OCI-LY7 (cell line): ENCODE results near the gene TMEM258. TPM values are rescaled to one million over a fixed set of nuclear protein-coding genes. Genes with fewer than 3 reads are reported as not detected.

Experiments
- BruUV-seq: library from RNA; stranded (reverse); fragments of 400-500 nt; replicated peaks from 2 replicates; lab custom pipeline; 2021; lab: Mats Ljungman, UMichigan
- CTCF ChIA-PET: fragments of 300-600 bp; sonication (Branson Sonifier 250); formaldehyde crosslinking; loops from one replicate; lab custom pipeline; 2022; ENCODE audit warnings: antibody characterized with exemption; ENCODE audit not compliant: unreplicated experiment; lab: Charles Lee
- POLR2A ChIA-PET: fragments of 300-600 bp; sonication (Branson Sonifier 250); formaldehyde crosslinking; loops from one replicate; lab custom pipeline; 2022; ENCODE audit warnings: antibody characterized with exemption; lab: Charles Lee
- DNase-seq: peaks from one replicate; pipeline ENCODE4 v3.0.0-alpha.2; 2015; ENCODE audit warnings: low spot score
- H2AFZ ChIP-seq: fragments of 200-600 bp; sonication (generic), shearing (Covaris generic); 2 replicates; pipeline ENCODE4 v1.6.1; 2014; ENCODE audit warnings: mild to moderate bottlenecking, antibody characterized with exemption, low read length, moderate library complexity
- H3K27ac ChIP-seq: fragments of 200-600 bp; sonication (generic); 2 replicates; pipeline ENCODE4 v1.5.1; 2014; ENCODE audit warnings: mixed run types, low read depth, mild to moderate bottlenecking, moderate library complexity, low read length, inconsistent platforms; ENCODE audit not compliant: poor library complexity, severe bottlenecking
- H3K36me3 ChIP-seq: fragments of 200-600 bp; sonication (generic); 2 replicates; pipeline ENCODE4 v1.6.1; 2014; ENCODE audit warnings: mild to moderate bottlenecking, antibody characterized with exemption, low read length, moderate library complexity, mixed read lengths; ENCODE audit not compliant: insufficient read depth
- H3K4me1 ChIP-seq: fragments of 200-600 bp; sonication (generic); 2 replicates; pipeline ENCODE4 v1.5.1; 2014; ENCODE audit warnings: mild to moderate bottlenecking, low read length; ENCODE audit not compliant: insufficient read depth, poor library complexity, severe bottlenecking
- H3K4me2 ChIP-seq: fragments of 200-600 bp; sonication (generic); 2 replicates; pipeline ENCODE4 v1.6.1; 2014; ENCODE audit warnings: mild to moderate bottlenecking, low read length
- H3K4me3 ChIP-seq: fragments of 200-600 bp; sonication (generic); 2 replicates; pipeline ENCODE4 v1.5.1; 2014; ENCODE audit warnings: mild to moderate bottlenecking, low read depth, low read length; ENCODE audit not compliant: poor library complexity, severe bottlenecking
- H3K79me2 ChIP-seq: fragments of 200-600 bp; sonication (generic); 2 replicates; pipeline ENCODE4 v1.6.1; 2016; ENCODE audit warnings: low read depth, mild to moderate bottlenecking, low read length, moderate library complexity, mixed read lengths; ENCODE audit not compliant: insufficient read depth
- H3K9me2 ChIP-seq: fragments of 200-600 bp; sonication (generic); 2 replicates; pipeline ENCODE4 v1.6.1; 2016; ENCODE audit warnings: mild to moderate bottlenecking, low read length, mixed read lengths; ENCODE audit not compliant: insufficient read depth
- H3K9me3 ChIP-seq: fragments of 200-600 bp; sonication (generic); 2 replicates; pipeline ENCODE4 v1.6.1; 2014; ENCODE audit warnings: mild to moderate bottlenecking, mixed run types, low read length, mixed read lengths
- H4K20me1 ChIP-seq: fragments of 200-600 bp; sonication (generic); 2 replicates; pipeline ENCODE4 v1.6.1; 2014; ENCODE audit warnings: mild to moderate bottlenecking, antibody characterized with exemption, low read length, moderate library complexity, mixed read lengths; ENCODE audit not compliant: insufficient read depth
- EZH2phosphoT487 ChIP-seq: fragments of 200-600 bp; sonication (generic); IDR thresholded peaks from 2 replicates; pipeline ENCODE4 v1.6.1; 2018; ENCODE audit warnings: low read depth, borderline replicate concordance, mild to moderate bottlenecking, mixed run types, antibody characterized with exemption, low read length, moderate library complexity, mixed read lengths
- intact Hi-C: fragments of 100-400 bp; cut with micrococcal nuclease; formaldehyde crosslinking; loops from one replicate; pipeline ENCODE4 v1.10.0; 2022; ENCODE audit not compliant: unreplicated experiment
- total RNA-seq, 2 experiments: library from RNA; depleted of rRNA in 1 of 2; stranded (reverse); fragments of >200 nt in 1 of 2; shearing (Covaris generic) in 1 of 2; gene quantifications; 2 replicates each; pipeline ENCODE4 v1.2.3, GENCODE V29; 2014 to 2022
- TF ChIP-seq, protein P1 (sequence below): fragments of 200-600 bp; sonication (generic); conservative IDR thresholded peaks from 2 replicates; pipeline ENCODE4 v1.5.1; 2014; ENCODE audit warnings: mild to moderate bottlenecking, antibody characterized with exemption, low read length, moderate library complexity, mixed read lengths

Gene TMEM258
- total RNA-seq, 2 experiments from 2014 or later: 174 TPM

DNA sequence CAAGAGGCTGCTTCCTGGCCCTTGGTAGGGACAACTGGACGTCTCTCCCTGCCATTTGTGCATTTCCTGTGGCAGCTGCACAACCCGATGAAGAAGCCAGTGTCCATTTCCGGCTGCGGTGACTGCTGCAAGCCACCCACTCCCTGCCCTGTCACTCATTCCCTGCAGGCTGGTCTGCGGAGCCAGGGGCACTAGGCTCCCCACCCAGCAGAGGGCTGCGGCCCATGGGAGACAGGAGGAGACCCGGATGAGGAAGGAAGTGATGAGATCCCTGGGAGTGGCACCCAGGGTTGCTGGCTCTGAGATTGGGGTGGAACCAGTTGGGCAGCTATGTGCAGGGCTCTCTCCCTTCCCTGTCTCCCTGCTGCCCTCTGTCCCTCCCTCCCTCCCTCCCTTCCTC is 50.0 kb downstream of the TMEM258 start:
- BruUV-seq: no TSS peak
- H3K79me2 ChIP-seq: no peaks in the 10 kb centered on the region
- ChIA-PET CTCF (no interaction called here), POLR2A (no interaction called here)
- H3K9me2 ChIP-seq: no peaks in the 10 kb centered on the region
- no peaks in the 10 kb centered on the region for H3K4me1 ChIP-seq
- H3K36me3 ChIP-seq: no peaks in the 10 kb centered on the region
- H3K4me3 ChIP-seq: no peak overlapping the region
- no peak overlapping the region for H2AFZ ChIP-seq
- no peak overlapping the region for H3K4me2 ChIP-seq
- DNase-seq: no peak
- H3K27ac ChIP-seq: no peak overlapping the region
- no peaks in the 10 kb centered on the region for H3K9me3 ChIP-seq
- no peaks in the 10 kb centered on the region for H4K20me1 ChIP-seq
- intact Hi-C loops: no loop called here
- TF ChIP-seq, protein P1, sequence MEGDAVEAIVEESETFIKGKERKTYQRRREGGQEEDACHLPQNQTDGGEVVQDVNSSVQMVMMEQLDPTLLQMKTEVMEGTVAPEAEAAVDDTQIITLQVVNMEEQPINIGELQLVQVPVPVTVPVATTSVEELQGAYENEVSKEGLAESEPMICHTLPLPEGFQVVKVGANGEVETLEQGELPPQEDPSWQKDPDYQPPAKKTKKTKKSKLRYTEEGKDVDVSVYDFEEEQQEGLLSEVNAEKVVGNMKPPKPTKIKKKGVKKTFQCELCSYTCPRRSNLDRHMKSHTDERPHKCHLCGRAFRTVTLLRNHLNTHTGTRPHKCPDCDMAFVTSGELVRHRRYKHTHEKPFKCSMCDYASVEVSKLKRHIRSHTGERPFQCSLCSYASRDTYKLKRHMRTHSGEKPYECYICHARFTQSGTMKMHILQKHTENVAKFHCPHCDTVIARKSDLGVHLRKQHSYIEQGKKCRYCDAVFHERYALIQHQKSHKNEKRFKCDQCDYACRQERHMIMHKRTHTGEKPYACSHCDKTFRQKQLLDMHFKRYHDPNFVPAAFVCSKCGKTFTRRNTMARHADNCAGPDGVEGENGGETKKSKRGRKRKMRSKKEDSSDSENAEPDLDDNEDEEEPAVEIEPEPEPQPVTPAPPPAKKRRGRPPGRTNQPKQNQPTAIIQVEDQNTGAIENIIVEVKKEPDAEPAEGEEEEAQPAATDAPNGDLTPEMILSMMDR: no peak
- no peak for TF ChIP-seq EZH2phosphoT487

DNA sequence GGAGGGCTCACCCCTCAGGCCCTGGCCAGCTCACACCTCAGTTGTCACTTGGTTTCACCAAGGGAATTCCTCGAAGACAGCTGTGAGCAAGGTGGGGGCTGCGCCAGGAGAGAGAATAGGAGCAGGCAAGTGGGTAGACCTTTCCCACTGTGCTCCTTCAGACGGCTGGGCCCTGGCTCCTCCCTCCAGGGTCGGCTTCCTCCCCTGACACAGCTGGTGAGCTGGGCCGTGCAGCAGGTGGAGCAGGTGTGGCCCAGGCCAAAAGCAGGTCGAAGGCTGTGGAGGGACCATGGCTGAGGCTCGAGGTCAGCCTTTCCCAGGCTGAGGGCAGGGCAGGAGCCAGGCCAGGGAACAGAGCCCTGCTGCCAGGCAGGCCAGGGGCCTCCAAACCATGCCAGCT is 52.4 kb downstream of the TMEM258 start:
- intact Hi-C loops: no loop called here
- no peak for DNase-seq
- CTCF ChIA-PET: no interaction called here
- Histone ChIP-seq H3K36me3 (no peaks in the 10 kb centered on the region), H2AFZ (no peak overlapping the region), H3K79me2 (no peaks in the 10 kb centered on the region), H3K9me3 (no peaks in the 10 kb centered on the region), H3K4me2 (no peak overlapping the region), H3K4me1 (no peaks in the 10 kb centered on the region), H3K27ac (no peak overlapping the region), H3K9me2 (no peaks in the 10 kb centered on the region), H4K20me1 (no peaks in the 10 kb centered on the region), H3K4me3 (no peak overlapping the region)
- BruUV-seq: no TSS peak
- no peak for TF ChIP-seq EZH2phosphoT487
- TF ChIP-seq, protein P1: no peak
- POLR2A ChIA-PET: no interaction called here

DNA sequence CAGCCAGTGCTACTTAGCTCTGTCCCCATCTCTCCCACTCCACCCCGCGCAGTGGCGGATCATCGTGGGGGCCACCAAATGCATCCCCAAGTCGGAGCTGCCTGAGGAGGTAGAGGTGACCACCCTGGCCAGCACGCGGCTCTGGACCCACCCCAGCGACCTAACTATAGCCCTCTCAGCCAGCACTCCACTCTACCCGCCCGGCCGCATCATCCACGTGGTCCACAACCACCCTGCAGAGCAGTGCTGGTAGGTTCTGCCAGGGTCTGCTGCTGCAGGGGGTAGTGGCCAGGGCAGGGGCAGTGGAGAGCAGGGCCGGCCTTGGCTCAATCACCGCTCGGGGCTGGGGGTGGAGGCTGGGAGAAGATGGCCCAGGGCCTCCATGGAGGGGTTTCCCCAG is 53.0 kb downstream of the TMEM258 start:
- H3K9me3 ChIP-seq: no peaks in the 10 kb centered on the region
- ChIA-PET CTCF (interaction anchor here (0.6 kb wide), 1 partner anchor 11 kb away, joined by 4 read pairs; no protein-coding TSS in a partner anchor), POLR2A (no interaction called here)
- no peaks in the 10 kb centered on the region for H3K9me2 ChIP-seq
- H4K20me1 ChIP-seq: no peaks in the 10 kb centered on the region
- H3K4me3 ChIP-seq: no peak overlapping the region
- no TSS peak for BruUV-seq
- intact Hi-C loops: no loop called here
- no peaks in the 10 kb centered on the region for H3K79me2 ChIP-seq
- no peak for DNase-seq
- no peaks in the 10 kb centered on the region for H3K4me1 ChIP-seq
- H3K27ac ChIP-seq: no peak overlapping the region
- H3K4me2 ChIP-seq: no peak overlapping the region
- H3K36me3 ChIP-seq: no peaks in the 10 kb centered on the region
- no peak for TF ChIP-seq EZH2phosphoT487
- TF ChIP-seq, protein P1: no peak
- H2AFZ ChIP-seq: no peak overlapping the region

Other genes with a start within 250 kb of the TMEM258 start
- not detected in 2 replicates for gene SYT7, start 211.5 kb downstream of the TMEM258 start, total RNA-seq (2014; rRNA removed; shearing (Covaris generic))
- gene SYT7, start 211.5 kb downstream of the TMEM258 start, total RNA-seq (2022): not detected in 2 replicates
- gene DAGLA, start 112.2 kb downstream of the TMEM258 start, total RNA-seq (2014; rRNA removed; shearing (Covaris generic)): not detected in 2 replicates
- not detected in 2 replicates for gene DAGLA, start 112.2 kb downstream of the TMEM258 start, total RNA-seq (2022)
- gene MYRF, start 40.0 kb downstream of the TMEM258 start, total RNA-seq (2014; rRNA removed; shearing (Covaris generic)): 0.19 and 0.23 TPM in 2 replicates
- 0.98 and 1.1 TPM in 2 replicates for gene MYRF, start 40.0 kb downstream of the TMEM258 start, total RNA-seq (2022)
- gene FEN1, start 312 bp upstream of the TMEM258 start, total RNA-seq (2014; rRNA removed; shearing (Covaris generic)): 143 and 153 TPM in 2 replicates
- gene FEN1, start 312 bp upstream of the TMEM258 start, total RNA-seq (2022): 102 and 123 TPM in 2 replicates
- gene FADS1, start 24.4 kb upstream of the TMEM258 start, total RNA-seq (2014; rRNA removed; shearing (Covaris generic)): not detected in 2 replicates
- gene FADS1, start 24.4 kb upstream of the TMEM258 start, total RNA-seq (2022): not detected in 2 replicates
- gene FADS2, start 35.7 kb upstream of the TMEM258 start, total RNA-seq (2014; rRNA removed; shearing (Covaris generic)): 0.31 and 0.95 TPM in 2 replicates
- 2.3 and 2.8 TPM in 2 replicates for gene FADS2, start 35.7 kb upstream of the TMEM258 start, total RNA-seq (2022)
- 168 and 191 TPM in 2 replicates for gene FADS3, start 98.9 kb upstream of the TMEM258 start, total RNA-seq (2014; rRNA removed; shearing (Covaris generic))
- 103 and 143 TPM in 2 replicates for gene FADS3, start 98.9 kb upstream of the TMEM258 start, total RNA-seq (2022)
- gene RAB3IL1, start 125.0 kb upstream of the TMEM258 start, total RNA-seq (2014; rRNA removed; shearing (Covaris generic)): not detected in 2 replicates
- not detected in 2 replicates for gene RAB3IL1, start 125.0 kb upstream of the TMEM258 start, total RNA-seq (2022)
- gene BEST1, start 157.8 kb upstream of the TMEM258 start, total RNA-seq (2014; rRNA removed; shearing (Covaris generic)): 1.5 and 3.1 TPM in 2 replicates
- 1.9 and 3.3 TPM in 2 replicates for gene BEST1, start 157.8 kb upstream of the TMEM258 start, total RNA-seq (2022)
- gene FTH1, start 175.0 kb upstream of the TMEM258 start, total RNA-seq (2014; rRNA removed; shearing (Covaris generic)): 143 and 153 TPM in 2 replicates
- gene FTH1, start 175.0 kb upstream of the TMEM258 start, total RNA-seq (2022): 185 and 245 TPM in 2 replicates